NB4 (cell line): ENCODE data around the gene NTRK3.

Experiments used
- CTCF ChIP-seq: IDR thresholded peaks from one replicate; pipeline ENCODE4 v1.5.1; 2012; ENCODE audit warnings: low read depth, low read length
- MAX ChIP-seq: IDR thresholded peaks from 2 replicates; pipeline ENCODE4 v1.6.1; 2011; ENCODE audit warnings: low read depth, low read length

- TF ChIP-seq CTCF (no peak), MAX (no peak)
Observed at GRCh38 chr15:87971076-87971475, 285.5 kb downstream of the NTRK3 start.
